Right renal pelvis (tissue), 4 donors: ENCODE measurements around the gene CYFIP2. TPM values are rescaled to one million over a fixed set of nuclear protein-coding genes. Genes with fewer than 3 reads are reported as not detected.

Experiments
- DNase-seq, 4 donors: peaks; one replicate each; pipeline ENCODE4 v3.0.0-alpha.2; 2013; ENCODE audit warnings: low read depth in 4 of 4, low spot score in 3 of 4, missing footprints in 1 of 4
- polyA plus RNA-seq, 4 donors: library from polyadenylated mRNA; unstranded; fragments of 120-200 nt; gene quantifications; one replicate each; pipeline ENCODE4 v1.2.1, GENCODE V29; 2013; ENCODE audit not compliant: insufficient read length in 4 of 4

The CYFIP2 gene
- polyA plus RNA-seq, 4 donors: 106 to 149 (median 120) TPM

DNA sequence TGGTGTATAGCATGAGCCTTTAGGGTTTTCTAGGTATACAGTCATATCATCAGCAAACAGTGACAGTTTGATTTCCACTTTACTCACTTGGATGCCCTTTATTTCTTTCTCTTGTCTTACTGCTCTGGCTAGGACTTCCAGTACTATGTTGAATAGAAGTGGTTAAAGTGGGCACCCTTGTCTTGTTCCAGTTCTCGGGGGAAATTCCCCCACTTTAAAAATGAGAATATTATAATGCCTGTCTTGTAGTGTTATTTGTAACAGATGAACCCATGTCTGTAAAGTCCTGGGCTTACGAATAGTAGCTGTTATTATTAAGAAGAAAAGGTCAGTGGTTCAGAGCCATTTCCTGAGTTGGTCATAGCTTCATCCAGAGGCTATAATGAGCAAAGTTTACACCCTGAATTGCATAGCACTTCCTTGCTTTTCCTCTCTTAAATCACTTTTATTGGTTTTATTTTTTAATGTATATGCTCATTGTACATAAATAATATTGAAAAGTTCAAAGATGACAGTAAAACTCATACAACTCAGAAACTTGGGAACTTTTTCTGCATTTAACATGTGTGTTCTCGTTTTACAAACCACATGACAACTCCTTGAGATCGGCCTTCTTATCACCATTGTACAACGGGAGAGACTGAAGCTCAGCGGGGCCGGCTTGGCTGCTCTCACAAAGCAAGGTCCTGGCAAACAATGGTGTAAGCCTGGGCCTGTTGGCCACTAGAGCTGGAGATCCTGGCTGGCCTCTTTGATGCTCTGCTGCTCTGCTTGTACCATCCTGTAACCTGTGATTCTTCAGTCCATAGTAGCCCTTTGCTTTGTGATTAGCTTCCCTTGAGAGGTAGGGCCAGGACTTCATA is 85.2 kb downstream of the CYFIP2 start:
- DNase-seq: no peak

- no peak for DNase-seq
Observed at GRCh38 chr5:157351802-157352092, 85.8 kb downstream of the CYFIP2 start.

- no peak for DNase-seq
Observed at GRCh38 chr5:157352756-157353340, 86.9 kb downstream of the CYFIP2 start.

GRCh38 chr5:157354800-157355199 is 88.9 kb downstream of the CYFIP2 start:
- DNase-seq: no peak

- DNase-seq: no peak
Observed at GRCh38 chr5:157356576-157356975, 90.7 kb downstream of the CYFIP2 start.

DNA sequence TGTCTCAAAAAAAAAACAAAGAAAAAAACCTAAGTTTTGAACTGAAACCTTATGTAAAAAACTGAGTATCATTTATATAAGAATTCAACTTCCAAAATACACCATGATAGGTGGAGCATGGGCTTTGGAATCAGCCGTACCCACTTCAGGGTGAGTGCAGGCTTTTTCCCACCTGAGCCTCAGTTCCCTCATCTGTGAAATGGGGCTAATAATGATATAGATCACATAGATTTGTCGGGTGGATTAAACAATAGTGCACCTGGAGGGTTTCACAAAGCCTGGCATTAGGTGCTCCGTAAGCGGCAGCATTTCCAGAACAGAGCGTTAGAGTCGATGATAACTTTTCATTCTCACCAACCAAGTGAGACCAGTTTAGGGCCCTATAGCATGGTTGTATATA is 91.9 kb downstream of the CYFIP2 start:
- DNase-seq: no peak

- no peak for DNase-seq
Observed at GRCh38 chr5:157358871-157359270, 92.9 kb downstream of the CYFIP2 start.

DNA sequence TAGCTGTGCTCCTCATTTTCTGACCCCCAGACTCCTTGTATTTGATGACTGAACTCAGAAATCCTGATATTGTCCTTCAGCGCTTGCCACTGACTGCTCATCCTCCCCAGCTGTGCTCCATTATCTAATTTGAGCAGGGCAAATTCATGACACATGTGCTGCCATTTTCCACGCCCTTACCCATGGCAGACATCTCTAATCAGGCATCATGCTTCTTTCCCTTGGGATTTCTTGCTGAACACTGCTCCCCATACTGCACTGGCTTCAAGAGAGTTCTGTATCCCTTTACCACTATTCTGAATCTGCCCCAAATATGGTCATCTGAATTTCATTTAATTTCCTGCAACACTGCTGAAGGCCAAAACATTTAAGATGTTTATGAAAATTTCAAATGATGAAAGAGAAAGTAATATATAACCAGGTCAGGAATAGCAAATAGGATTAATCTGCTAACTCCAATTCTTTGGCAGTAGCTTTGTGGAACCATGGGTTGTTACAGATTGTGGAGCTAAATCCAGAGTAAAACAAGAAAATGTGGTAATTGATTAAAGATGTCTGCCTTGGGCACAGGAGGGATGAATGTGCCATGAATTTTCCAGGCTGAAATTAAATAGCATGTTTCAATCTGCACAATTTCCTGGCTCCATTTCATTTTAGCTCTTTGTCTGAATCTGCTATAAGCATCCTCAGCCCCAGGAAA is 93.6 kb downstream of the CYFIP2 start:
- no peak for DNase-seq

DNA sequence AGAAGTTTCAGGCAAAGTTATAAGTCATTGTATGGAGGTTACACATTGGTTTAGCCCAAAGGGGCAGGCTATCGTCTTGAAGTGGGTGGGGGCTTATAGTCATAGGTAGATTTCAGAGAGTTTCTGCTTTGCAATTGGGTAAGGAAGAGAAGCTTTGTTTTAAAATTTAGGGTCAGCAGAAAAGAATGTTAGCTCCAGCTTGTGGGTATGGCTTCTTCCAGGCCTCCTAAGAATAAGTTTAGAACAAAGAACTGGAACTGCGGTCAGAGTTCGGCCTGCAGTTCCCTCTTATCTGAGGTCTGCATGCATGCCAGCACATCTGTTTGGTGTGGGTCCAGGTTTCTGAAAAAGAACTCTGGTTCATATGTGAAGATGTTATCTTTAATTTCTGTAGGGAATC is 96.1 kb downstream of the CYFIP2 start:
- no peak for DNase-seq

DNA sequence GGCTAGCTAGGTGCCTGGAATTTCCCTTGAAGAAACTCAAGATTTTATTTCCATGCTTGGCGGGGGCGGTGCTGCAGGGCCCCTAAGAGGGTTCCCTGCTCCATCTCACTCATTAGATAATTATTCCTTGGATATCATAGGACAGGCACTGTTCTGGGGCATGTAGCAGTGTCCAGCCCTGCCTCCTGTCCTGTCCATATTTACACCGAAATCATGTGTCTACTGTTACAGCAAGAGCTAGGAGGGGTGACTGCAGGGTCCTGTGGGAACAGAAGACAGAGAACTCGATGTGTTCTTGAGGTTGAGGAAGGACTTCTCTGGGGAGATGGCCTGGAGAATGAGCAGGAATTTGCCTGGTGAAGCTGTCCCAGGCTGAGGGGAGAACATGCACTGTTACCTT is 96.6 kb downstream of the CYFIP2 start:
- DNase-seq: no peak

DNA sequence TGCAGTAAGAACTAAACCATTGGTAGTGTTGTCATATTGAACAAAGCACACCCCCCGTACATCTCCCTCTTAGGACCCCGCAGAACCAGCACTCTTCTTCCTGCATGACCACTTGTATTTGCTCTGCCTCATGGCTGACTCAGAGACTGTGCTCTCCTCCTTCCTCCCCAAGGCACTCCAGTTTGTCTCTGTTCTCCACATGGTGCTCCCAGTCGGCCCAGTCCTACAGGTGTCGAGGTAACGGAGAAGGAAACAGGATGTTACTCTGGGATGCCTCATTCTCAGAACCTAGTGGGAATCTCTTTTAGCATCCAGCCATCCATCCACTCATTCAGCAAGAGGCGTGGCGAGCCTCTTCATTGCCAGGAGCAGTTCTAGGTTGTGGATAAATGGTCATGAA is 97.1 kb downstream of the CYFIP2 start:
- no peak for DNase-seq

DNA sequence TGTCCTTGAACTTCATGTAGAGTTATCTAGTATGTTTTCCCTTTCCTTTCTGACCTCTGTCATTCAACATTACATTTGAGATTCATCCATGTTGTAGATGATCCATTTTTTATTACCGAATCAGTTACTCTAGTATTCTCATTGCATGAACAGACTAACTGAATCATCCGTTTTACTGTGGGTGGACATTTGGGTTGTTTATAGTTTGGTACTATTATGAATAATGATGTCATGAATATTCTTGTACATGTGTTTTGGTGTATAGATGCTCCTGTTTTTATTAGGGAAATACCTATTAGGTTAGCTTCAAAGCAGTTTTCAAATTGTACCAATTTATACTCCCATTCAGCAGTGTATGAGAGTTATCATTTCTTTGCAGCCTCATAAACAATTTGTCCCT is 99.8 kb downstream of the CYFIP2 start:
- DNase-seq: no peak

DNA sequence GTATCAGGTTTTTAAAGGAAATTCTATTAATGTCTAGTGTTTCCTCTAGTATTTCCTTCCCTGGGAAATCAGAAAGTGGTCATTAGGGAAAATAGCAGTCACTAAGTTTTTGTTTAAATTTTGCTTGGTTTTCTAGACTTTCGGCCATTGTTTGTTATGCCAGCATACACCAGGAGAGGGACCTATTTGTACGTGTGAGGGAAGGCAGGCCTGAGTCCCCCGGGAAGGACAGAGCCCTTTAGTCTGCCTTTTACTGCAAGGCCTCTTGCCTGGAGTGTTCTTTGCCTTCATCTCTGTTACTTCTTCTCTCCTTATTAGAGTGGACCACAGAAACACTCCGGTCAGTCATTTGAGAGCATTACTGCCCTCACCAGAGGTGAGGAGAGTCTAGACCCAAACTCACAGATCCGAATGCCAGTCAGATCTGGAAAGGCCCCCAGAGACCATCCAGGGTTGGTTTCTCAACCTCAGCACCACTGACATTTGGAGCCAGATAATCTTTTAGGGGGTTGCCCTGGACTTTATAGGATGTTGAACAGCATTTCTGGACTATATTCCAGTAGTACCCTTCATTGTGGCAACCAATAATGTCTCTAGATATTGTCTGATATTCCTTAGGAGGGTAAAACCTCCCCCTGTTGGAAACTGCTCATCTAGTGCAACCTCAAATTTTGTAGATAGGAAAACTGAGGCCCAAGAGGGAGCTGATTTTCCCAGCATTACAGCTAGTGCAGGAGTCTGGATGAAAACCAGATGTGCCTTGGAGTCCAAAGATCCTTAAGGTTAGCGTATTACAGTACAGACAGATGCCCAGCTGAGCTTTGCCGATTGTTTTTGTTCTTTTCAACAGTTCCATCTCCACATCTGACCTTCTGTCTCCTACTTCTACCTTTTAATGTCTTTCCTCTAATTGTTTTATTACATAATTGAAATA is 101.1 kb downstream of the CYFIP2 start:
- no peak for DNase-seq

DNA sequence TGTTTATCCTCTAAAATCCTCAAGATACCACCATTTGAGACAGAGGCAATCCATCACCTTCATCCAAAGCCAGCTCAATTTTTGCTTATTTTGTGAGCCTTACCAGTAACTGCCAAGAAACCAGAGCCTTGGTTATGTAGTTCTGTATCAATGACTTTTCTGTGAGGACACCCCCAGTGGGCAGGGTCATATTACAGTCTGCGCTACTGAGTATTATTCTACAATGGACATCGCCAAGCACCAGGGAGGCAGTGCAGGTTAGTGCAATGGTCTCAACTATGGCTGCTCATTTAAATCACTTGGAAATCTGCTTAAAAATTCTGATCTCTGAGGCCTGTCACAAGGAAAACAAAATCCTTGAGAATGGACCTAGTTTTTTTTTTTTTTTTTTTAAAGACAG is 103.6 kb downstream of the CYFIP2 start:
- no peak for DNase-seq

- DNase-seq: no peak
Observed at GRCh38 chr5:157370967-157371366, 105.0 kb downstream of the CYFIP2 start.

- DNase-seq: no peak
Observed at GRCh38 chr5:157371655-157372471, 105.9 kb downstream of the CYFIP2 start.

DNA sequence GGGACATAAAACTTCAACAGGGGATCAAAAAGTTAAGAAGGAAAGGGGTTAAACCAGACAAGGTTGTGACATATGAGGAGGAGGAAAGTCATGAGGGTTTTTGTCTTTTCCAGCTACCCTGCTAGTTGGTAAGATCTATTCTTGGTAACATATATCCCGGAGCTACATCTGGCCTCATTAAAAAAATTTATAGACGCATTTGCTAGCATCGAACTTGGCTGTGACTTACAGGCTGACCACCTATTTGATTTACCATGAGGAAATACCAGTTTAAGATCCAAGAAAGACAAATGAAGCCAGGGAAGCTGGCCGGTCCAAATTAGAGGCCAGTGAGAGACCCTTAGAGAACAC is 106.5 kb downstream of the CYFIP2 start:
- DNase-seq: no peak

DNA sequence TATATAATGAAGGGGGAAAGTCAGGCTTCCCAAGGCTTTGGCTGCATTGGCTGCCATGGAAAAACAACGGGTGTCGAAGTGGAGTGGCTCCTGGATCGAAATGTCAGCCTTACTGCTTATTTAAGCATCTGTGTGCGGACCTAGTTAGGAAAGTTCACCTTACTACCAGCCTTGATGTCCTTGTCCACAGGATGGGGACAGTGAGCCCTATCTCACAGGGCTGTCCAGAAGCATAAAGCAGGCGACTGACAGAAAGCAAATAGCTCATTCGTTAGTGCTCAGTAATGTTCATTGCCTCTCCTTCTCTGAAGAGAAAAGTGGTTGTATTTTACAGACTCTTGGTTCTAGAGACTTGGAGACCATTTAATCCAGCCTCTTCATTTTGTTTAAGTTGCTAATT is 112.6 kb downstream of the CYFIP2 start:
- DNase-seq: no peak

DNA sequence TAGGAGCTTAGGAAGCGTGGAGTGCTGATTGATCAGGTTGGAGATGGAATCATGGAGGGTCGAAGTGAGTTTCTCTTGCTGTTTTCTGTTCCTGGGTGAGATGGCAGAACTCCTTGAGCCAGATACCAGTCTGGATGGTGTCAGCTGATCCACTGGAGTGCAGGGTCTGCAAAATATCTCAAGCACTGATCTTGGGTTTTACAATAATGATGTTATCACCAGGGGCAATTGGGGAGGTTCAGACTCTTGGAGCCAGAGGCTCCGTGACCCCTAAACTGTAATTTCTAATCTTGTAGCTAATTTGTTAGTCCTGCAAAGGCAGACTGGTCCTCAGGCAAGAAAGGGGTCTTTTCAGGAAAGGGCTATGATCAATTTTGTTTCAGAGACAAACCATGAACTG is 114.1 kb downstream of the CYFIP2 start:
- DNase-seq: no peak

GRCh38 chr5:157381746-157382145 is 115.8 kb downstream of the CYFIP2 start:
- no peak for DNase-seq
